Activated CD4-positive, alpha-beta T cell treated with anti-CD3 and anti-CD28 coated beads for 1 hour (primary cell): ENCODE data around the gene CDON.
"Not testable (repeated sequence)": the region's sequence is repeated elsewhere in the genome, so short reads cannot be mapped to it uniquely, and the experiment has no call there.

Experiments used
- DNase-seq: peaks from one replicate; pipeline ENCODE4 v3.0.0-alpha.2; 2020

The CDON gene

DNA sequence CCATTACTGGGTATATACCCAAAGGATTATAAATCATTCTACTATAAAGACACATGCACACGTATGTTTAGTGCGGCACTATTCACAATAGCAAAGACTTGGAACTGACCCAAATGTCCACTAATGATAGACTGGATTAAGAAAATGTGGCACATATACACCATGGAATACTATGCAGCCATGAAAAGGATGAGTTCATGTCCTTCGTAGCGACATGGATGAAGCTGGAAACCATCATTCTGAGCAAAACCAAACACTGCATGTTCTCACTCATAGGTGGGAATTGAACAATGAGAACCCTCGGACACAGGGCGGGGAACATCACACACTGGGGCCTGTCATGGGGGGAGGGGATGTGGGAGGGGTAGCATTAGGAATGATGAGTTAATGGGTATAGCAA is 76.7 kb downstream of the CDON start:
- DNase-seq = not testable (repeated sequence)

DNA sequence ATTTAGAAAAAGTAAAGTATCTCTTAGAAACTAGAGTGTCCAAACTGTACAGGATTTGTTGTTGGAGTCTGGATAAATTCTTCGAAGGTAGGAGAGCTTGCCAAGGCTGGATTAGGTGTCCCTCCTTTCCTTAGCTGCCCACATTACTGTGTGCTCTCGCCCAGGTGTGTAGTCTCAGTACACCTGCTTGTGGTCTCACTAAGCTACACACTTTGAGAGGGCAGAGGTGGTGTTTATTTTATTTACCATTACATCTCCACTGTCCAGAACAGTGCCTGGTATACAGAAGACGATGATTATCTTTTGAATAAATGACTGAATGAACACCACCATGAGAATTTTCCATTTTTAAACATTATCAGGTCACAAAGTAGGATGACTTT is 80.3 kb downstream of the CDON start:
- DNase-seq = no peak

DNA sequence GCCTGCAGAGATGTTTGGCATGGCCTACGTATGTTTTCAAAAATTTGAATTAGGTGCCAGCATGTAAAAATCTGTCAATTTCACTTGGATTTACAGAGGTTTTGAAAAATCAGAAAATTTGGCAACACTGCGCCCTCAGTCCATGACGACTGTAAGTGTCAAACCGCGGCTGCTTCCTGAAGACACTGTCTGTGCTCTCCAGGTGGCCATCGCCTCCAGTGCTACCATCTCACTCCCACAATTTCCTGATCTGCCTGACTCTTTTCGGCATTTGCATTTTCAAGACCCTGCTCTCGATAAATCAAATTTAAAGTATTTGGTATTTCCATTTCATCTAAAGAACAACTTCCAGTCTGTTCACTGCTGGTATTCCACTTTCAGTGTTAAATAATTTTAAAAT is 82.2 kb downstream of the CDON start:
- DNase-seq = no peak

DNA sequence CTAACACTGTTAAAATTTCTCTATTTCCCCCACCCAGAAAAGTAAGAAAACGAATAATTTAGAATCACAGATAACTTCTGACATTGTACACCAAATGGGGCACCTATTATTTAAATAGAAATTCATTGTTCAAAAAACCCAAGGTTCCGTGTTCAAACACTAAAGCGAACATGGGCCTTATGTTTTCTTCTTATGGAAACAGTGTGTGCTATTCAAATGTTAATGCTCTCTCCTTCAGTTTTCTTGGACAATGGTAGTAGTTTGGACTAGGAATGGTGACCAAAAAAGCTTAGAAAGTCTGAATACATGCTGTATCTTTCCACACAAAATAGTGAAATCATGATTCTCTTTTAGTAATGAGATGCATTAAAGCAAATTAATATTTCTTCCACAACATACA is 83.2 kb downstream of the CDON start:
- no peak for DNase-seq

DNA sequence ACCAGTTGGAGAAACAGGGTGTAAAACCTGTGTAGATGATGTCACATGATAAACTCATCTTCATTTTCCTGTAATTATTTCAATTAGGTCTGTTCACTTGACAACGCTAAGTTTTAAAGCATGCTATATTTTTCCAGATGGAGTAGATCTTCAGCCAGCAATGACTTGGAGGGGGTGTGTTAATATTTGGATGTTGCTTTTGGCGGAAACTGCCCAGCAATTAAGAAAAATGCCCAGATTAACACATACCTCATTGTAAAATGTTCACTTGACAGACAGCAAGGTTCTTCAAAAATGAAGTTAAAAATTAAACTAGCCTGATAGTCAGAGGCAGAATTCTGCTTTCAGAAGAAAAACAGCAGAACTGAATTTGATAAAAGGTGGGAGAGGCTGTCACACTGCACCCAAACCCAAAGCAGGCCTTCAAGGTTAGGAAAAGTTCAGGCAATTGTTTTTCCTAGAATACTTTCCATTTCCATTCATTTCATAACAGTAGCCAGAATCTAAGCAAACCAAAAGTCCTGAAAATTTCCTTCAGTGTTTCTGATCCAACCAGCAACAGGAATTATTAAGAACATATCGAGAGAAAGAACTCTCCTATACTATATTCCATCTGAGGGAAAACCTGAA is 83.8 kb downstream of the CDON start:
- no peak for DNase-seq

DNA sequence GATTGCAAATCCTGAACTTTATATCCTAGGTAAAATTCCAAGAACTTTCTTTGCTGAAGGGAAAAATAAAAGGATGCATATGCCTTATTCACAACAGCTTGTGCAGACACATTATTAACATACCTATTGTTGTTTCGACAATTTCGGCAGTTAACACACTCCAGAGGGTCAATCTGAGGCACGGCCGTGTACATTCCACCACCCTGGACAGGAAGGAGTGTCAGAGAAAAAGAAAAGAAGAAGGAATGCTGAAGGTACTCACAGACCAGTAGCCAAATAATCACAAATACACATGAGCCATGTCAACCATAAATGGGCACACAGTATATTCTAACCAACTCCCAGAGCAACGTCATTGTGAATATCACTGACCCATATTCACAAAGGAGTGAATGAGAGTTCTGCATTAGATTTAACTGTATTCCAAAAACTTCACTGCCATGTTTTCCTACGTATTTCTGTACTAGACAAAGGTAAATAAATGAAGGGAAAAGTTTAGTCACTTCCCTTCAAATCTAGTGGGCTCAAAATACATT is 84.4 kb downstream of the CDON start:
- no peak for DNase-seq

DNA sequence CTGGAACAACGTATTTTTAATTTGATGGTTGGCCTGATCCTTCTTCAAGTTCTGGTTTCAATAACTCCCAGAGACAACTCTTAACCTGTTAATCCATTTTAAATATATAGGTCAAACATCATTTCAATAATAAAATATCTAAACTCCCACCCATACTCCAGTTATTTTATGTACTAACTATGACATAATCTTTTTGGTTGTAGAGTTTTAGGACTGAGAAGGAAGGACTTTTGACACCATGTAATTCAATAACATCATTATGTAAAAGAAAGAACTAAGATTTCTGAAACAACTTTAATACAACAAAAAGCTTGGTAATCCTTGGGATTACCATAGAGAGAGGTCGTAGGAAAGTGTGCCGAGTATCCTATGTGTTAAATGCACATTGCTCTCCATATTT is 85.3 kb downstream of the CDON start:
- DNase-seq = no peak

DNA sequence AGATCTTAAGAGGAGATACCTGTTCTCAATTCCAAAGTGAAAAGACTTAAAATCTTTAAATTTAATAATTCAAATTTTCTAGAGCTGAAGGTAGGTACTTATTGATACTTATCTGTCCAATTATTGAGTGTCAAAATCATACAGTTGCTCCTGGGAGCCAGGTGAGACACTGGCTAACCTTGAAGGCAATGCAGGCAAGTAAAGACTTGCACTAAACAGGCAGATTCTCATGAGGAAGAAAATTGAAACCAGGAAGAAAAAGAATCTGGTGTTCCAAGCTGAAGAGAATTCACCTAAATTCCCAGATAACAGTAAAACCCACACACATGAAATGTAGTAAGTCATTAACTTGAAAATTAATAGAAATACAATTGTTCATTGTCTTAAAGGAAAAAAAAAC is 86.5 kb downstream of the CDON start:
- DNase-seq = no peak

DNA sequence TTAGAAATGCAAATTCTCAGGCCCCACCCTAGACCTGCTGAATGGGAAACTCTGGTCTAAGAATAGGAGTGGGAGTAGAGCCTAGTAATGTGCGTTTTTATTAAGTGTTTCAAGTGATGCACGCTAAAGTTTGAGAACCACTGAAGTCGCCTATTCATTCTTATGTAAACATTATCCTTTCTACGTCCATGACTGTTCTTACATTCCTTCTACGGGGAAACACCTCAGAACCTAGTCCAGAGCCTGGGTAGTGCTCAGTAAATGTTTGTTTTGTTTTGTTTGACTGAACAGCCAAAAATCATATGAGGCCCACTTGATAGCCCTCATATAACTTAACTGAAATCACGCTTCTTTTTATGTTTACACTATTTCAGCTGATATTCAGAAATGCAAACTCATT is 87.0 kb downstream of the CDON start:
- DNase-seq = no peak

DNA sequence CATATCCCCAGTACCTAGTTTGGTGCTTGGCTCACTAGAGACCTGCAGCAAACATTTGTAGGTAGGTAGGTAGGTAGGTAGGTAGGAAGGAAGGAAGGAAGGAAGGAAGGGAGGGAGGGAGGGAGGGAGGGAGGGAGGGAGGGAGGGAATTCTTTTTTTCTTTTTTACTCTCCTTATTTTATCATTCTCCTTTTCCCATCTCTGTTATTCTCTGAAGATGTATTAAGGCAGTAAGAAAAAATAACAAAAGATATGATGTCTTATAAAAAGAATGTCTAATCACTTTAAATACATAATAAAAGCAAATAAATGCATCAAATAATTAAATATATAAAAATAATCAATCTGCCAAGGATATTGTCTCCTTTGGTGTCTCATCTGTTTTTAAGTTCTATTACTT is 88.4 kb downstream of the CDON start:
- DNase-seq = no peak

DNA sequence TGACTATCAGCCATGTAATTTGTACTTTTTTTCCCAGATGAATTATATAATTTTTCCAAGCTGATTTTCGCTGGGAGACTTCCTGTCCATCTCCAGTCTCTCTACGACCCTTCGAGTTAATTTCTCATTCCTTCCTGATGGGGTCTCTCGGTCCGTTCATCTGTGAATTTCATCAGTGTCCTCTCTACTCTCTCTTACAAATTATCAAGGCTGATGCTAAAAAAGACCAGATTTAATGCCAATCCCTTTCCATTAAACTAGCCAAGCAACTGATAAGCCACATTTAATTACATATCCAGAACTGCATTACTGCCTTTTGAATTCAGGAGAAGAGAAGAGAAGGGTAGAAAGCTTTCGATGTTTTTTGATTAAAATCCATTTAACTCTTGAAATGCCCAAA is 91.0 kb downstream of the CDON start:
- no peak for DNase-seq

DNA sequence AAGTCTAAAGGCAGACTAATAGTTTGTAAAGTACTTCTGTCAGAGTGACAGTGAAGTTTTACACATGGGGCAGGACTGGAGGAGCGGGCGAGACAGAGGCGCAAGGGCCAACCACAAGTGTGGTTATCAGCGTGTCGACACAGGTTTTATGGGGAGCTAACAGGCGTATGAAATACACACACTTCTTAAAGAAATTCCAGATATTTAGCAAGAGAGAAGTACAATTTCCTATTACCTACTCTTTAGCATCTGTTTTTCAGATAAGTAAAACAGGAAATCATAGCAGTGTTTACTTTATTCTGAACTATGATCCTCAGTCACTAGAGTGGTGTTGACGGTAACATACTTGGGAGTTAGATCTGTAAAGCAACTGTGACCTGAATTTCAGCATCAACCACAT is 94.3 kb downstream of the CDON start:
- no peak for DNase-seq

DNA sequence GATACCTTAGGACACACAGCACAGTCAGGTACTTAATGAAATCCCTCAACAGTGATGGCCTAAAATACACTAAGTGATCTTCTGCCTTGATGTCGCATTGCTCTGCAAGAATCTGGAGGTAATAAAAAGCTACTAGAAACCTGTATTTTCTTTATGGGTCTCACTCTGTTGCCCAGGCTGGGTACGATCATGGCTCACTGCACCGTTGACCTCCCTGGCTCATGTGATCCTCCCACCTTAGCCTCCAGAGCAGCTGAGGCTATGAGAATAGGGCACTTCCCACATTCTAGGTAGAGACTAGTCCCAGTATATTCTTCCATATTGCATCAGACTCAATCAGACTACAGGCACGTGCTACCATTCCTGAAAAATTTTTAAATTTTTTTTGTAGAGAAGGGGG is 95.2 kb downstream of the CDON start:
- DNase-seq = no peak

DNA sequence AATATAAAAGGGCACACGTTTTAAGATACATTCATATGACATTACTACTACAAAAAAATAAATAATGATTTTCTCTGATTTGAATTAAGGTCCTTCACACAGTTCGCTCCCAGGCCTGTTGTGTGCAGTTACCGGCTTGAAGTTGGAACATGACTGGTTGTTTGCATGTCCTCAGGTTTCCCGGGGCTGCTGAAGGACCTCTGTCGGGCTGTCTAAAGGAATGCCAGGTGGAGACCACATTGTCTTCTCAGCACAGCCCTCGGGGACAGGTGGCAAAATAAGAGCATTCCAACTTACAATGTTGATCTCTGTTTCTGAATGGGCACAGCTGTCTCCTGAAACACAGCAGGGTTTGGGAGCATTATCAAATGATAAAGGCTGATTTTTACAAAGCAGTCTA is 101.9 kb downstream of the CDON start:
- DNase-seq = no peak

DNA sequence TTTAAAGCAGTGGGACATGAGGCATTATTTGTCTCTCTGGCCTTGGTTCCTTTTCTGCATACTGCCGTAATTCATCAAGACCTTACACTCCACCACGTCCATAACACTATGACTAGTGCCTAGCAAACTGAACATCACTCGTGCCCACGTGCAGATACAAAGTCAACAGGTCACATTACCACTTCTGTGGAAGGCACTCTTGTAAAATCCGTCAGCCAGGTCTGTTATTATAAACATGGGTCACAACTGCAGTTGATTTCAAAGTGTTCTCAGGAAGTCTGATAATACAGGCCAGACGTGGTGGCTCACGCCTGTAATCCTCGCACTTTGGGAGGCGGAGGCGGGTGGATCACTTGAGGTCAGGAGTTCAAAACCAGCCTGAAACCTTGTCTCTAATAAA is 102.7 kb downstream of the CDON start:
- no peak for DNase-seq

DNA sequence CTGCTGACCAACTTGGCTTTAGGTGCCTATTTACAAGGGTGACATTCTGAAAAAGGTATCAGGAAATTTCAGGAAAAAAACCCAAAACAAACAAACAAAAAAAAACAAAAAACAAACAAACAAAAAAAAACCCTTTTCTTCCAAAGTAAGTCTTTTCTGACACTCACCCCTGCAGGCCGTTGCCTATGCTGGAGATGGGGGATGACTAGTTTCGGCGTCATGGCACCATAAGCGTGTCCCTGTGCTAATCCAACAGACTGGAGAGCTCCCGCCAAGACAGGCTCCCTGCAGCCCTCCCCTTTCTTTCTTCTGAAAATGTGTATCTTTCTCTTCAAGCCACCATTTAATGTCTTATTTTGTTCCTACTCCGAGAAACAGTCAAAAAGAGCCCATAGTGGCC is 103.2 kb downstream of the CDON start:
- DNase-seq = no peak

DNA sequence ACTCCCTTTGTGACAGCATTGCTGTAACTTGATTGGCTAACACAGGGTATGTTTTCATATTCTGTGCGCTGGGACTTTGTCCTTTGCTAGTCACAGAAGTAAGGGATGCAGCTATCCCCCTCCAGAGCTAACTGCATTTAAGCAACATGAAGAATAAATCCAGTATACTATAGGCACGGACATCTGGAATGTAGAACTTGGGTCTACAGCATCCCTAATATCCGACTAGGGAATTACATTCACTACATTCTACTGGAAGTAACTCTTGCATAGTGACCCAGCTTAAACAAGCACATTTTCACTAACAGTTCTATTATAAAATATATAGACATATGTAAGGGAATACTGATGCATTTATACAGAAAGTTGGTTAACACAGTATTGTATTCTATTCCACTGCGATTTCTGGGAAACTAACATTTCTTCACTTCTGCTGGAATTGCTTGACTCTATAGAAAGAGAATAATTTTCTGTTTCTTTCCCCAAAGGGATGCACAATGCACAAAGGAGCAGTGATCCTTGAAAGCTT is 103.7 kb downstream of the CDON start:
- no peak for DNase-seq

DNA sequence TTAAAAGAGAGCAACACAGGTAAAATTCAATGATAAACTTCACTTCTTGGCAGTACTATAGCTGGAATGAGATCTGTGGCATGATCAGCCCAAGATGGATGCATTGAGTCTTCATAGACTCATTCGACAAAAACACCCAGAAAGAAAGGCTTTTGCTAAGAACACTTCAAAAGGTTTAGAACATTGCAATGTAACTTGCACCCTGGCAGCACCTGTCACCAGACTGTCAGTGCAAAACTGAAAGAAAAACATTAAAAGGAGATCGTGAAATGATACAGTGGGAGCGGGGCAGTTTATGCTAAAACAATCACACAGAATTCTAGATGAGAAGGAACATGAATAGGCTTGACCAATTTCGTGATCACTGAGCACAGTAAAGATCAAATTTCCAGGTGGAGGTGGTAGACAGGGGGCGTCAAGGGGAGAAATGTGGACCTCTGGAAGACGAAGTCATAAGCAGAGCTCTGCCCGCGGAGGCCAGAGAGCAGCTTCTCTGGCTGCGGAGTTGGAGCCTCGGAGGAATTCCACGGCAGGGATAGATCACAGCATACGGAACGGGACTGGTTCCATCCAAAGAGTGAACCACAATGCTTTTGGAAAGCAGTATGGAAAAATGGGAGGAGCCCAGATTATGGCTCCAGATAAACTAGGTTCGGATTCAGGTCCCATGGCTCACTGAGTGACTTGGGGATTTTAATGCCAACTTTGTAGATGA is 104.9 kb downstream of the CDON start:
- DNase-seq = no peak

DNA sequence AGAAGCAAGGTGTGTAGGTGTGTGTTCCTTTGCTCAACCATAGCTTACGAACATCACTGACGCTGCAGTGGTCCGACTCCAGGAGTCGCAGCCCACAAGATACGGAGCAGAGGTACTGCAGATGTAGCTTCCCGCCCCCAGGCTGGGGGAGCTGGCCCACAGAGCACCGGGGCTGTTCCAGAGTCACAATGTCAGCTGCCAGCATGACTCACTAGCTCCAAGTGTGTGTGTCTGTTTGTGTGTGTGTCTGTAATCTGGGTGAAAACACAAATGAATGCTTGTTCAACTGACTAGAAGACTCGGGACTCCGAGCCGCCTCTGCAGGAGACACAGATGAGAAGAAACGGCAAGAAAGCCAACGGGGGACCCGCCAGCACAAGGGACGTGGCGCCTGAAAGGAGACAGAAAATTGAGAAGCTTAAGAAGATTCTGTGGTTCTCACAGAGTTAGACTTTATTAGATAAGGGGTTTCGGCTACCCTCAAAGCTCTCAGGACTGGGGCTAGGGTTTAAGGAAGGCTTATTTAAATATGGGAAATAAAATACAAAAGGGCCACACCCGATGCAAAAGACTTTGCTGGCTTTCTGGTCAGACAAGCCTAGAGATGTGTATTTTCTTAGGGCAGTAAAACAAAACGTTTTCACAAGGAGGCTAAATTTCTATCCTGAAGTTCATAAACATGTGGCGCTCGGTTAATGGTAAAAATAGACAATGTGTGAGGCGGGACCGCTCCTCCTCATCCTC is 106.1 kb downstream of the CDON start:
- DNase-seq = no peak

DNA sequence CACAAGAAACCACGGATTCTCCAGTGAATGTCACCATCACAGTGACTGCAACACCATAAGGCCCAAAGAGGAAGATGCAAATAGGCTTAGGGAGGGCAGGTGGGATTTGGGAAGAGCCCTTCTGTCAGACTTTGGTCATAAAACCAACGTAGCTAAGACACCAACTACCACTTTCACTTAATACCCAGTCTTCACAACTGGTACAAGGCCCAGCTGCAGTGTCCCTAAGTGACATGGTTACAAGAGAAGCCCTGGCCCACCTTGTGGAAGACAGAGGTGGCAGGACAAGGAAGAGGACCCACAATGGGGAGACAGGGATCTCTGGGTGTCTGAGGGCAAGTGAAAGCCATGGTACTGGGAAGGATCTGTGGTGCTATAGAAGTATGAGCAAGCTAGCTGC is 106.8 kb downstream of the CDON start:
- no peak for DNase-seq

DNA sequence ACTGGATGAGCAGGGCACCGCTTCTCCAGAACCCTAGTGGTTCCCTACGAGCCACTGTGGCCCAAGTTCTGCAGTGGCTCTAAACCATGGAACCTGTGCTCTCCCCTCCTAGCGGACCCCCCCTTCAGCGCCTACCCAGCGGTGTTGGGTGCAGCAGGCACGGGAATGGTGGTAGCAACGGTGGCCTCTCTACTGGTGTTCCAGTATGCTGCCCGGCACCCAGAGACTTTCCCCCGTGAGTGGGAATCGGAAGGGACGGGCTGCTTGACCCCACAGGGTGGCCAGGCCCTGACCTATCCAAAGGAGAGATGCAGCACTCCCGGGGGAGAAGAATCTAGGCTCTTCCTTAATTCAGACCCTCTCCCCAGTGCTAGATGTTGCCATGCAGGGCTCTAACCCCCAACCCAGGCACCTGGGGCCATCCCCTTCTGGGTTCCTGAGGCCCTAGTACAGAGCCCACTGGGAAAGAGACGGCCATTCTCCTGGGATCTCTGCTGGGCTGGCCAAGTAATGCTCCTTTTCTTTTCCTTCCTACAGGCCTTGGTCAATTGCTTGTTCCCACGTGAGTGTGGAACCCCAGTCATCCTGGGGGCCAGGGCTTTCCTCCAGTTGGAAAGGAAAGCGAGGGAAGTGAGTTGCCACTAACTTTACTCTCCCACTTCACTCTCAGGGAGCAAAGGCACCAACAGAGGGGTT is 107.6 kb downstream of the CDON start:
- DNase-seq = no peak

DNA sequence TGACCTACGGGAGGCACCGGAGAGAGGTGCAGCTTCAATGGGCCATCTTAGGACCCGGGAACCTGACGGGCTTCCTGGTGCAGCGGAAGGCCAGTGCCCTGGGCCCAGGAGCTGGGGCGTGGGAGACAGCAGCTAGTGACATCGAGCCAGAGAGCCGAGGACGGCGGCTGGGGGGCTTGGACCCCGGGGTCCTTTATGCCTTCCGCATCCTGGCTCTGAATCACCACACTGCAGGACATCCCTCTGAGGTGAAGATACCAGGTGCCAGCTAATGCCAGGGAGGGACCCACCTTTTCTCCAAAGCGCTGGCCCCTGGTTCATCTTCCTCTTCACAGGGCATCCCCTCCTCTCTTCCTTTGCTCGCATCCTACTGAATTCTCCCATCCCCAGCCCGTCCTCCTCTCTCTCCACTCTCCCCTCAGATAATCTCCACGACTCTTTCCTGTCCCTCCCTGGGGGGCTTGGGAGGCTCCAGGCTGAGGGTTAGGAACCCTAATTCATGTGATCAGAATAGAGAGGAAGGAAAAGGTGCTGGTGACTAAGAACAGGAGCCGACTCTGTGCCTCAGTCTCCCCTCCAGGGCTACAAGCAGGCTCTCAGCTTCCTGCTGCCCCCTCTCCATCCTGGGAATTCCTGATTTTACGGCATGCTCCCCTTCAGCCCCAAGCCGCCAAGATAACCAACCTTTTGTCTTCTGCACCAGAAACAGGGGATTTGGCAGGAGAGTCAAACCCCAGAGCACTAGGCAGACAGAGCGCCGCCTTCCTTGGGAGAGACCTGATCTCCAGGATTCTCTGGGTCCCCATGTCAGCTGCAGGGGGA is 108.3 kb downstream of the CDON start:
- DNase-seq = no peak
